GM10266 (cell line): ENCODE measurements around the gene ELL3.
"Not testable (repeated sequence)": the region's sequence is repeated elsewhere in the genome, so short reads cannot be mapped to it uniquely, and the experiment has no call there.

Experiments
- DNase-seq: peaks from one replicate; pipeline ENCODE4 v3.0.0; 2012; ENCODE audit errors: extremely low spot score
- TF ChIP-seq, protein P1 (sequence below): IDR thresholded peaks from 2 replicates; pipeline ENCODE4 v1.5.1; 2012; ENCODE audit warnings: mild to moderate bottlenecking, low read depth; ENCODE audit not compliant: control insufficient read depth, insufficient read depth; ENCODE audit errors: missing control alignments

Gene ELL3

DNA sequence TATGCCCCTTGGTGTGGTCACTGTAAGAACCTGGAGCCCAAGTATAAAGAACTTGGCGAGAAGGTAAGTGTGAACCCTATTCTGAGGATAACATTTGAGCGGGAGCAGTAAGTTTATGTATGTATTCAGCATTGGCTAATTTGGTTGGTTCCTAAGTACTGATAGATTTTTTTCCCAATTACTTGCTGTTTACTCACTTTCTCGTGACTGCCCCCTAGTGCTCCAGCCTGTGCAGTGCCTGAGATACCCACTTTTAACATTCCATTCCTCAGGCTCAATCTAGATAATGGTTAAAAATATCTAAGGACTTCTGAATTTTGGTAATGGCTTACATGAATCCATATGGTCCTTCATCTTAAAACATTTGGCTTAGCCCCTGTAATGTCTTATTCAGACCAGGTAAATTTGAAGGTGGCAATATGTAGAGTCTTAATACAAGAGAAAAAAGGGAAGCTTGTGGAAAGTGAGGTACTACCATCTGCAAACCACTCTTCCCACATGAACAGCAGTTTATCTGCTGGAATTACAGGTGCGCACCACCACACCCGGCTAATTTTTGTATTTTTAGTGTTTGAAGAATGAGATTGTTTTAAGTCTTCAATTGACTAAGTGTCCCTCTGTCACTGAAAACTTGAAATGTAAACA, 7.1 kb downstream of the ELL3 start:
- peak; percentile 51 for DNase-seq
- TF ChIP-seq, protein P1, sequence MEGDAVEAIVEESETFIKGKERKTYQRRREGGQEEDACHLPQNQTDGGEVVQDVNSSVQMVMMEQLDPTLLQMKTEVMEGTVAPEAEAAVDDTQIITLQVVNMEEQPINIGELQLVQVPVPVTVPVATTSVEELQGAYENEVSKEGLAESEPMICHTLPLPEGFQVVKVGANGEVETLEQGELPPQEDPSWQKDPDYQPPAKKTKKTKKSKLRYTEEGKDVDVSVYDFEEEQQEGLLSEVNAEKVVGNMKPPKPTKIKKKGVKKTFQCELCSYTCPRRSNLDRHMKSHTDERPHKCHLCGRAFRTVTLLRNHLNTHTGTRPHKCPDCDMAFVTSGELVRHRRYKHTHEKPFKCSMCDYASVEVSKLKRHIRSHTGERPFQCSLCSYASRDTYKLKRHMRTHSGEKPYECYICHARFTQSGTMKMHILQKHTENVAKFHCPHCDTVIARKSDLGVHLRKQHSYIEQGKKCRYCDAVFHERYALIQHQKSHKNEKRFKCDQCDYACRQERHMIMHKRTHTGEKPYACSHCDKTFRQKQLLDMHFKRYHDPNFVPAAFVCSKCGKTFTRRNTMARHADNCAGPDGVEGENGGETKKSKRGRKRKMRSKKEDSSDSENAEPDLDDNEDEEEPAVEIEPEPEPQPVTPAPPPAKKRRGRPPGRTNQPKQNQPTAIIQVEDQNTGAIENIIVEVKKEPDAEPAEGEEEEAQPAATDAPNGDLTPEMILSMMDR = peak; percentile 87

DNA sequence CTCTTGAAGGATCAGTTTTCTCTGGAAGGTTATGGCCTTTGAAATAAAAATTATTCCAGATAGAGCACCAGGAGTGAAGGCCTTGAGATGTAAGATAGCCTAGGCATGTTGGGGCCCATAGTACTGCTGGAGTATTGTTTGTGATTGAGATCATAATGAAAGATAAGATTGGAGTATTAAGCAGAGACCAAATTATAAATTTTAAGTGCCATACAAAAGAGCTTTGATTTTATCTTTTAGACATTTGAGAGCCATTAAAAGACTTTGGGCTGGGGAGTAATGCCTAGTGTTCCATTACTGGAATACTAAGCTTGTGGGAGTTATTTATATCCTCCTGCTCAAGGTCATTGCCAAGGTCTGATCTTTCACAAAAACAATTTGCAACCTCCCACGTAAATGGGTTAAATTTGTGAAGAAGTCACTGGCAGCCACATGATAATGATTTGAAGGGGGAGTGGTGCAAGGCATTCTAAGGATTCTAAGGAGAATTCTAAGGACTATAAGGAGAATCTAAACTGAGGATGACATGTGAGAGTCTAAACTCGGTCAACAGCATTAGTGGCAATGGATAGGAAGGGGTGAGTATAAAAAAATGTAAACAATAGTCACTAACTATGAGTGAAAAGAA, 12.8 kb downstream of the ELL3 start:
- no peak for DNase-seq
- TF ChIP-seq, protein P1 = no peak

DNA sequence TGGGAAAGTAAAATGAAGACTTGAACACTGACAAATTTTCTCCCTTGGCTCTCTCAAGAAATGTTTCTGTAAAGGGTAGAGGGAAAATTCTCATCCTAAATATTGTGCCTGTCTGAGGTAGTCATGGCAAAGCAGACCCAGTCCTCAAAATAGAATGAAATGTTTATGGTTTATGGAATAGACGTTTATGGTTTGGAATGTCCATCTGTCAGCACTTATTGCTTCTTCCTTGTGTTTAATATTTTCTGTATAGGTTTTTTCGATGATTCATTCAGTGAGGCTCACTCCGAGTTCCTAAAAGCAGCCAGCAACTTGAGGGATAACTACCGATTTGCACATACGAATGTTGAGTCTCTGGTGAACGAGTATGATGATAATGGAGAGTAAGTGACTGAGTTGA, 13.9 kb downstream of the ELL3 start:
- TF ChIP-seq, protein P1 = no peak

DNA sequence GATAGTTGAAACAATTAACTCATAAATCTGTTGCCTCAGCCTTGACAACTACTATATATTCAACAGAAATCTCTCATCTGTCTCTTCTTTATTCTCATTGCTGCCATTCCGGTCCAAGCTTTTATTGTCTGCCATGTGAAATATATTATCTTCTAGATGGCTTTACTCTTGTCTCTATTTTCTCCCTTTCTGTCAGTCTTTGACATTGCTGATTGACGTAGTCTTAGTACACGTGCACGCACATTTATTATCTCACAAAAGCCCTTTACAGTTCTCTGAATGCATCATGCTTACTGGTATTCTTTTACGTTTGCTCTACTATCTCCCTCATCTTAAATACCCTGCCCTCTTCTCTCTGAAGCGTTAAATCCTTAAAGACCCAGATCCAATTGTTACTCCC, 24.9 kb downstream of the ELL3 start:
- no peak for DNase-seq
- TF ChIP-seq, protein P1 = no peak

More for the DNA sequence above, 13.9 kb downstream of the ELL3 start:
- no peak for DNase-seq

DNA sequence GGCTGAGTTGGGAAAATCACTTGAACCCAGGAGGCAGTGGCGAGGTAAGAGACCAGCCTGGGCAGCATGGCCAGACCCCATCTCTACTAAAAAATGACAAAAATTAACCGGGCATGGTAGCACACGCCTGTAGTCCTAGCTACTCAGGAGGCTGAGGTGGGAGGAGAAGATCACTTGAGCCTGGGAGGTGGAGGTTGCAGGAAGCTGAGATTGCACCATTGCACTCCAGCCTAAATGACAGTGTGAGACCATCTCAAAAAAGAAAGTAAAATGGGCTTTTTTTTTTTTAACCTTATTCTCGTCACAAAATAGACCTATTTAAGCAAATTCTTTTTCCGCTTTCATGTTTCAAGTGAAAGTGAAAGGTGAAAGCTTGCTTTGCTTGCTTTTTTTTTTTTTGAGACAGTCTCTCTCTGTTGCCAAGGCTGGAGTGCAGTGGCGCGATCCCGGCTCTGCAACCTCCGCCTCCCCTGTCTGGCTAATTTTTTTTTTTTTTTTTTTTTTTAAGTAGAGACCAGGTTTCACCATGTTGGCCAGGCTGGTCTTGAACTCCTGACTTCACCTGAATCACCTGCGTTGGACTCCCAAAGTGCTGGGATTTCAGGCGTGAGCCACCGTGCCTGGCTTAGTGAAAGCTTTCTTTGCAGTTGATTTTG, 26.9 kb downstream of the ELL3 start:
- TF ChIP-seq, protein P1 = no peak
- peak; percentile 70 for DNase-seq

DNA sequence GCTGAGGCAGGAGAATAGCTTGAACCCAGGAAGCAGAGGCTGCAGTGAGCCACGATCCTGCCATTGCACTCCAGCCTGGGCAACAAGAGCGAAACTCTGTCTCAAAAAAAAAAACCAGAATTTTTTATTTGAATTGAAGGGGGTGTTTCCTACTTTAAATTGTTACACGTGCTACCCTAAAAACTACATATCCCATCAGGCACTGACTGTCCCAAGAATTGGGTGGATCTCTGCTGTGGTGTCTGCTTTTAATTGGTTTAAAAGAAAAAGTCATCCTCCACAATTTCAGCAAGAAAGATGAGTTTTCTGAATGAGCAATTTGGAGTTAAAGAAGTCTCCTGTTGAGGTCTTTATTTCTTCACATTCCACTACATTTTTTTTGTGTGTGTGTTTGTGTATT, 28.4 kb downstream of the ELL3 start:
- no peak for DNase-seq
- TF ChIP-seq, protein P1 = no peak

DNA sequence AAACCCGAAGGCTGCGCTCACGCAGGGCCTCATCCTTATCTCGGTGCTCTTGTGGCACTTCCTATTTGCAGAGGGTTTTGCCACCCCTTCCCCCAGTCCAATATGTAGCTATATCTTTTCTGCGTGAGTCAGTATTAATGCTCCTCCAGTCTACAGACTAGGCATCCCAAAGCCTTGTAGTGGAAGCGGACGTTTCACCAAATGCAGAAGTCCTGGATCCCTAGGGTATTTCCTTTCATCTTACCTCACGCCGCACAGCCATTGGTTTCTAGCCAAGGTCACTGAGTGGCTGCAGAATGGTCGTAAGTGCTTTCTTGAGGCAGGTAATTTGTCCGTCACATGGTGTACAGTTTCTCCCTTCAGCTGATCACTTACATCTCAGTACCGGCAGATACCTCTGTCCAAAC, 29.9 kb downstream of the ELL3 start:
- DNase-seq = not testable (repeated sequence)

DNA sequence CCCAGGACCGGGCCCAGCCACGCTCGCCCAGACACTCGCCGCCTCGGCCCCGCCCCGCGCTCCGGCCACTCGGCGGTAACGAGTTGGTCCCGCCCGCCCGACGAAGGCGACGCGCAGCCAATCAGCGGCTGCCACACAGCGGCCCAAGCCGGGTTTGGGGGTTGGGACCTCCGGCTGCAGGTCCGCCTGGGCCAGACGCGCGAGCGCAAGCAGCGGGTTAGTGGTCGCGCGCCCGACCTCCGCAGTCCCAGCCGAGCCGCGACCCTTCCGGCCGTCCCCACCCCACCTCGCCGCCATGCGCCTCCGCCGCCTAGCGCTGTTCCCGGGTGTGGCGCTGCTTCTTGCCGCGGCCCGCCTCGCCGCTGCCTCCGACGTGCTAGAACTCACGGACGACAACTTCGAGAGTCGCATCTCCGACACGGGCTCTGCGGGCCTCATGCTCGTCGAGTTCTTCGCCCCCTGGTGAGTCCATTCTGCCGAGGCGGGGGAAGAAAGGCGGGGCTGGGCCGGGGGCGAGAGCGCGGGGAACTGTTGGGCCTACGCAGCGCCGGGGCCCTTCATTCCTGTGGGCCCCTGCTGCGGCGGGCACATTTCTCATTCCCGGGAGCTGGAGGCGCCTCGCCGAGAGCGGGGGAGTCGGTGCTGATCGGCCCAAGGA, 30.4 kb downstream of the ELL3 start, which contains the start of gene PDIA3:
Gene PDIA3, plus strand, starts transcription at position 194 of the 658 bp plus-strand sequence. Its CDS starts 102 bp downstream, at position 296.
- peak; percentile 93 for DNase-seq
